ENCODE results near the gene XXYLT1.
"Not testable (repeated sequence)": the region's sequence is repeated elsewhere in the genome, so short reads cannot be mapped to it uniquely, and the experiment has no call there.

The XXYLT1 gene

GRCh38 chr3:195189821-195190220 lies 81.1 kb downstream of the XXYLT1 start:
- Histone ChIP-seq H3F3A (ENCODE audit: control insufficient read depth, insufficient read depth) (no peaks in the 10 kb centered on the region), H3K36me3 (ENCODE audit: control insufficient read depth, low read length) (no peaks in the 10 kb centered on the region), H3K4me3 (ENCODE audit: low read length) (no peak overlapping the region), H3K79me2 (ENCODE audit: control insufficient read depth, low read length) (peaks cover 35% of the 10 kb centered on the region), H4K20me1 (ENCODE audit: control insufficient read depth, insufficient read depth, low read depth, low read length) (no peaks in the 10 kb centered on the region), H3K9me2 (replicated peaks; ENCODE audit: control insufficient read depth, low read length) (no peaks in the 10 kb centered on the region), H3K27me3 (ENCODE audit: control insufficient read depth, low read length) (no peaks in the 10 kb centered on the region), H3K27ac (ENCODE audit: low read depth, low read length) (no peak overlapping the region), H3K4me2 (ENCODE audit: low read length) (no peak overlapping the region), H3K4me1 (ENCODE audit: control insufficient read depth, low read length) (peaks cover 29% of the 10 kb centered on the region), H3K9me3 (ENCODE audit: control insufficient read depth, insufficient read depth, low read length) (peaks cover 7% of the 10 kb centered on the region; the same call in 1 of the 2 replicates)
- TF ChIP-seq EZH2phosphoT487 (IDR thresholded peaks at IDR 0.05; ENCODE audit: borderline replicate concordance, low read length) (no peak), CTCF (IDR thresholded peaks at IDR 0.05; ENCODE audit: low read depth, low read length, poor library complexity, severe bottlenecking) (no peak)

- TF ChIP-seq CTCF (IDR thresholded peaks at IDR 0.05; ENCODE audit: low read depth, low read length, poor library complexity, severe bottlenecking) = no peak
- no peak for TF ChIP-seq EZH2phosphoT487 (IDR thresholded peaks at IDR 0.05; ENCODE audit: borderline replicate concordance, low read length)
- no peaks in the 10 kb centered on the region for H3K9me2 ChIP-seq (replicated peaks; ENCODE audit: control insufficient read depth, low read length)
- H3K27ac ChIP-seq (ENCODE audit: low read depth, low read length) = no peak overlapping the region
- peaks cover 30% of the 10 kb centered on the region for H3K4me1 ChIP-seq (ENCODE audit: control insufficient read depth, low read length)
- no peaks in the 10 kb centered on the region for H4K20me1 ChIP-seq (ENCODE audit: control insufficient read depth, insufficient read depth, low read depth, low read length)
- no peak overlapping the region for H3K4me3 ChIP-seq (ENCODE audit: low read length)
- H3K4me2 ChIP-seq (ENCODE audit: low read length) = no peak overlapping the region
- peaks cover 35% of the 10 kb centered on the region for H3K79me2 ChIP-seq (ENCODE audit: control insufficient read depth, low read length)
- H3K36me3 ChIP-seq (ENCODE audit: control insufficient read depth, low read length) = no peaks in the 10 kb centered on the region
- peaks cover 7% of the 10 kb centered on the region; the same call in 1 of the 2 replicates for H3K9me3 ChIP-seq (ENCODE audit: control insufficient read depth, insufficient read depth, low read length)
- no peaks in the 10 kb centered on the region for H3F3A ChIP-seq (ENCODE audit: control insufficient read depth, insufficient read depth)
- H3K27me3 ChIP-seq (ENCODE audit: control insufficient read depth, low read length) = no peaks in the 10 kb centered on the region
These were observed 82.5 kb downstream of the XXYLT1 start for GRCh38 chr3:195188426-195188927.

- Histone ChIP-seq H3K27me3 (ENCODE audit: control insufficient read depth, low read length) (no peaks in the 10 kb centered on the region), H3K79me2 (ENCODE audit: control insufficient read depth, low read length) (peaks cover 34% of the 10 kb centered on the region), H3K4me3 (ENCODE audit: low read length) (no peak overlapping the region), H3K27ac (ENCODE audit: low read depth, low read length) (no peak overlapping the region), H3K4me2 (ENCODE audit: low read length) (no peak overlapping the region), H3K9me3 (ENCODE audit: control insufficient read depth, insufficient read depth, low read length) (peaks cover 7% of the 10 kb centered on the region; the same call in 1 of the 2 replicates), H3K4me1 (ENCODE audit: control insufficient read depth, low read length) (peaks cover 30% of the 10 kb centered on the region), H3K36me3 (ENCODE audit: control insufficient read depth, low read length) (no peaks in the 10 kb centered on the region), H3F3A (ENCODE audit: control insufficient read depth, insufficient read depth) (no peaks in the 10 kb centered on the region), H3K9me2 (replicated peaks; ENCODE audit: control insufficient read depth, low read length) (no peaks in the 10 kb centered on the region), H4K20me1 (ENCODE audit: control insufficient read depth, insufficient read depth, low read depth, low read length) (no peaks in the 10 kb centered on the region)
- no peak for TF ChIP-seq CTCF (IDR thresholded peaks at IDR 0.05; ENCODE audit: low read depth, low read length, poor library complexity, severe bottlenecking)
- TF ChIP-seq EZH2phosphoT487 (IDR thresholded peaks at IDR 0.05; ENCODE audit: borderline replicate concordance, low read length) = no peak
These were observed 83.1 kb downstream of the XXYLT1 start for GRCh38 chr3:195187609-195188425.

- H3K9me2 ChIP-seq (replicated peaks; ENCODE audit: control insufficient read depth, low read length); H3K4me2 ChIP-seq (ENCODE audit: low read length); H3K4me3 ChIP-seq (ENCODE audit: low read length); H4K20me1 ChIP-seq (ENCODE audit: control insufficient read depth, insufficient read depth, low read depth, low read length); H3F3A ChIP-seq (ENCODE audit: control insufficient read depth, insufficient read depth); H3K36me3 ChIP-seq (ENCODE audit: control insufficient read depth, low read length); H3K27ac ChIP-seq (ENCODE audit: low read depth, low read length); H3K9me3 ChIP-seq (ENCODE audit: control insufficient read depth, insufficient read depth, low read length); H3K27me3 ChIP-seq (ENCODE audit: control insufficient read depth, low read length): not testable (repeated sequence)
- Histone ChIP-seq H3K79me2 (ENCODE audit: control insufficient read depth, low read length) (peaks cover 28% of the 10 kb centered on the region), H3K4me1 (ENCODE audit: control insufficient read depth, low read length) (peaks cover 38% of the 10 kb centered on the region)
These were observed 84.3 kb downstream of the XXYLT1 start for GRCh38 chr3:195186710-195187047.

Data from DOHH2 (cell line).